DOHH2 (cell line): Measurements from ENCODE around the gene CLIC5.

Source experiments
- H3F3A ChIP-seq: fragments of 200-600 bp; sonication (generic), shearing (Covaris generic); 2 replicates; pipeline ENCODE4 v1.6.0; 2016; ENCODE audit warnings: antibody characterized with exemption, mild to moderate bottlenecking; ENCODE audit not compliant: control insufficient read depth, insufficient read depth
- H3K27ac ChIP-seq: fragments of 200-600 bp; sonication (generic); 2 replicates; pipeline ENCODE4 v1.5.1; 2014; ENCODE audit warnings: low read depth, mild to moderate bottlenecking, low read length, moderate library complexity
- H3K27me3 ChIP-seq: fragments of 200-600 bp; sonication (generic); 2 replicates; pipeline ENCODE4 v1.6.1; 2014; ENCODE audit warnings: mild to moderate bottlenecking, low read length, mixed read lengths; ENCODE audit not compliant: control insufficient read depth
- H3K36me3 ChIP-seq: fragments of 200-600 bp; sonication (generic); 2 replicates; pipeline ENCODE4 v1.6.1; 2014; ENCODE audit warnings: mild to moderate bottlenecking, low read length, moderate library complexity, mixed read lengths; ENCODE audit not compliant: control insufficient read depth
- H3K4me1 ChIP-seq: fragments of 200-600 bp; sonication (generic); 2 replicates; pipeline ENCODE4 v1.6.1; 2014; ENCODE audit warnings: mild to moderate bottlenecking, low read length, mixed read lengths; ENCODE audit not compliant: control insufficient read depth
- H3K4me2 ChIP-seq: fragments of 200-600 bp; sonication (generic); 2 replicates; pipeline ENCODE4 v1.6.0; 2014; ENCODE audit warnings: mild to moderate bottlenecking, low read length, moderate library complexity
- H3K4me3 ChIP-seq: fragments of 200-600 bp; sonication (generic); 2 replicates; pipeline ENCODE4 v1.5.1; 2014; ENCODE audit warnings: mild to moderate bottlenecking, low read length, mixed read lengths
- H3K79me2 ChIP-seq: fragments of 200-600 bp; sonication (generic); 2 replicates; pipeline ENCODE4 v1.6.1; 2014; ENCODE audit warnings: mild to moderate bottlenecking, low read length, mixed read lengths; ENCODE audit not compliant: control insufficient read depth
- H3K9me2 ChIP-seq: fragments of 200-600 bp; sonication (generic); replicated peaks from 2 replicates; pipeline ENCODE4 v1.6.1; 2014; ENCODE audit warnings: mild to moderate bottlenecking, low read length, mixed read lengths; ENCODE audit not compliant: control insufficient read depth
- H3K9me3 ChIP-seq: fragments of 200-600 bp; sonication (generic); 2 replicates; pipeline ENCODE4 v1.6.1; 2014; ENCODE audit warnings: antibody characterized with exemption, low read length, mixed read lengths; ENCODE audit not compliant: control insufficient read depth, insufficient read depth
- H4K20me1 ChIP-seq: fragments of 200-600 bp; sonication (generic); 2 replicates; pipeline ENCODE4 v1.6.0; 2014; ENCODE audit warnings: low read depth, mild to moderate bottlenecking, antibody characterized with exemption, low read length, moderate library complexity; ENCODE audit not compliant: control insufficient read depth, insufficient read depth
- EZH2phosphoT487 ChIP-seq: fragments of 200-600 bp; sonication (generic); IDR thresholded peaks from 2 replicates; pipeline ENCODE4 v1.6.1; 2017; ENCODE audit warnings: borderline replicate concordance, mild to moderate bottlenecking, antibody characterized with exemption, low read length, moderate library complexity, mixed read lengths
- TF ChIP-seq, protein P1 (sequence below): fragments of 200-600 bp; sonication (generic); IDR thresholded peaks from one replicate; pipeline ENCODE4 v1.5.1; 2014; ENCODE audit warnings: antibody characterized with exemption, mild to moderate bottlenecking, low read depth, low read length; ENCODE audit not compliant: poor library complexity, severe bottlenecking

CLIC5 gene

DNA sequence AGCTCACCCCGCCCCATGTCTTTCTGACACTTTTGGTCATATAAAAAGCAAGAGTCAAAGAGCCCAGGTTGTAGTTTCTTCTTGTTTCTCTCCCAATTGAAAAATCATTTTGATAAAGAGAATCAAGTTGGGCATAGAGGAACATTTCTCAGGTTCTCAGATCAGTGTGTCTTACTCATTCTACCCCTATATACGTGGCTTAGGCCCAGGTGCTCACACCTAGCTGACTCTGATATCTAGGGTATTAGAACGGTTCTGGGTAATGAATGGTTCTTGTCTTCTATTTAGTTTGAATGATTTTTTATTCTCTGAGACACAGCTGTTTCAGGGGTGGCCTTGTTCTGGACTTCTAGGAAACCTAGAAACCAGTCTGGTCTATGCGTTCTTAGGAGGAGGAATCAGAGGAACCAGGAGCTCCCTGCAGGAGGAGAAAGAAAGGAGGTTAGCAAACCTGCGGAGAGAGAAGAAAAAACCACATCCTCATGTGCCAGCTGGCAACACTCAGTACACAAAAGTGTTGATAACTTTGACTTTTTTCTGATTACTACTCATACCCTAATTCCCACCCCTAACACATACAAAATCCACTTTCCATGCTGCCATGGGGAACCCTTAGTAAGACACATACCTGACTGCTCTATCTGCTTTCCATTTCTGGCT, 178.0 kb downstream of the CLIC5 start:
- H4K20me1 ChIP-seq, result no peaks in the 10 kb centered on the region
- H3K36me3 ChIP-seq, result no peaks in the 10 kb centered on the region
- no peaks in the 10 kb centered on the region for H3K79me2 ChIP-seq
- H3K27me3 ChIP-seq, result no peaks in the 10 kb centered on the region
- H3K27ac ChIP-seq, result no peak overlapping the region
- H3K9me2 ChIP-seq, result no peaks in the 10 kb centered on the region
- no peaks in the 10 kb centered on the region for H3F3A ChIP-seq
- no peaks in the 10 kb centered on the region for H3K4me1 ChIP-seq
- TF ChIP-seq, protein P1, sequence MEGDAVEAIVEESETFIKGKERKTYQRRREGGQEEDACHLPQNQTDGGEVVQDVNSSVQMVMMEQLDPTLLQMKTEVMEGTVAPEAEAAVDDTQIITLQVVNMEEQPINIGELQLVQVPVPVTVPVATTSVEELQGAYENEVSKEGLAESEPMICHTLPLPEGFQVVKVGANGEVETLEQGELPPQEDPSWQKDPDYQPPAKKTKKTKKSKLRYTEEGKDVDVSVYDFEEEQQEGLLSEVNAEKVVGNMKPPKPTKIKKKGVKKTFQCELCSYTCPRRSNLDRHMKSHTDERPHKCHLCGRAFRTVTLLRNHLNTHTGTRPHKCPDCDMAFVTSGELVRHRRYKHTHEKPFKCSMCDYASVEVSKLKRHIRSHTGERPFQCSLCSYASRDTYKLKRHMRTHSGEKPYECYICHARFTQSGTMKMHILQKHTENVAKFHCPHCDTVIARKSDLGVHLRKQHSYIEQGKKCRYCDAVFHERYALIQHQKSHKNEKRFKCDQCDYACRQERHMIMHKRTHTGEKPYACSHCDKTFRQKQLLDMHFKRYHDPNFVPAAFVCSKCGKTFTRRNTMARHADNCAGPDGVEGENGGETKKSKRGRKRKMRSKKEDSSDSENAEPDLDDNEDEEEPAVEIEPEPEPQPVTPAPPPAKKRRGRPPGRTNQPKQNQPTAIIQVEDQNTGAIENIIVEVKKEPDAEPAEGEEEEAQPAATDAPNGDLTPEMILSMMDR, result no peak
- no peak for TF ChIP-seq EZH2phosphoT487
- H3K4me3 ChIP-seq, result no peak overlapping the region
- H3K4me2 ChIP-seq, result no peak overlapping the region
- H3K9me3 ChIP-seq, result no peaks in the 10 kb centered on the region

DNA sequence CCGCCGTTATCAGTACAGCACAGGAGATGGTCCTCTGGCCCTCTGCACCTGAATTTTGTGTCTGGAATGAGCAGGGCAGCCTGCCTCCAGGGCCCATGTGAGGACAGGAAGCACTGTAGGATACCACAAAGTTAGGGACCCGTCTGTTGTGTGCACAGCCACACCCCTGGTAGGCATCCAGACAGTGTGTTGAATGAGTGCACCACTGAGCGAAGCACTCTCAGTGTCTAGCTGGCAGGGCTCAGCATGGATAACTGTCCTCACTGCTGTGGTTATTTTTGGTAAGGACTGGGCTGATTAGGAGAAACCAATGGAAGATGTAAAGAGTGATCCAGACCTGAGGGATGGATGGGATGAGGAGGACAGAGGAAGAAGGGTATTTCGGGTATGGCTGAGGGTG, 178.7 kb downstream of the CLIC5 start:
- Histone ChIP-seq H3K79me2 (no peaks in the 10 kb centered on the region), H3F3A (no peaks in the 10 kb centered on the region), H3K4me1 (no peaks in the 10 kb centered on the region), H3K27me3 (peaks cover 2% of the 10 kb centered on the region), H3K27ac (no peak overlapping the region), H3K4me2 (no peak overlapping the region), H3K4me3 (no peak overlapping the region), H3K9me3 (no peaks in the 10 kb centered on the region), H4K20me1 (no peaks in the 10 kb centered on the region), H3K9me2 (no peaks in the 10 kb centered on the region), H3K36me3 (no peaks in the 10 kb centered on the region)
- TF ChIP-seq, protein P1, result no peak
- TF ChIP-seq EZH2phosphoT487, result no peak

DNA sequence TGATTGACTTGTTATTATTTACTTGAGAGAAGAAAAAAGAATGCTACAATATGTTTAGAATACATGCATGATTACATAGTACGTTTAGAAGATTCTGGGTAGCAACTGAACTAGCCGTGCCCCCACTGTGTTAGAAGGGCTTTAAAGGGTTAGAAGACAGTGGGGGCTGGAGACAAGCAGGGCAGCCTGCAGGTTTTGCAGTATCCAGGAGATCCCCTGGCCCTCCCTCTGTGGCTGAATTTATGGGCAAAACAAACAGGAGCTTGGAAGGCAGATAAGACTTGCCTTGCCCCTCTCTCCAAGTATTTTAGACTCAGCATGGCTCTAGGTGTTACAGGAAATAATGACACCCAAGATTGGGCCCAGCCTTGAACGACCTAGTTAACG, 179.2 kb downstream of the CLIC5 start:
- TF ChIP-seq, protein P1, result no peak
- no peak for TF ChIP-seq EZH2phosphoT487
- H3K4me3 ChIP-seq, result no peak overlapping the region
- peaks cover 8% of the 10 kb centered on the region for H3K27me3 ChIP-seq
- no peak overlapping the region for H3K27ac ChIP-seq
- H3K4me2 ChIP-seq, result no peak overlapping the region
- H3K9me3 ChIP-seq, result no peaks in the 10 kb centered on the region
- H3K36me3 ChIP-seq, result no peaks in the 10 kb centered on the region
- no peaks in the 10 kb centered on the region for H3F3A ChIP-seq
- no peaks in the 10 kb centered on the region for H3K79me2 ChIP-seq
- H3K4me1 ChIP-seq, result no peaks in the 10 kb centered on the region
- no peaks in the 10 kb centered on the region for H4K20me1 ChIP-seq
- no peaks in the 10 kb centered on the region for H3K9me2 ChIP-seq
